Right lobe of liver (tissue), 6 donors: ENCODE data around the gene METRNL. TPM values are rescaled to one million over a fixed set of nuclear protein-coding genes. Genes with fewer than 3 reads are reported as not detected.
"Not testable (repeated sequence)": the region's sequence is repeated elsewhere in the genome, so short reads cannot be mapped to it uniquely, and the experiment has no call there.

Source experiments
- ATAC-seq, 4 donors: fragments of 200-7000 bp; cut with Tn5 transposase; one replicate each; pipeline ENCODE4 v1.9.1; 2020; ENCODE audit warnings: mild to moderate bottlenecking in 4 of 4, moderate library complexity in 4 of 4
- DNase-seq, 3 donors: peaks; one replicate each; pipeline ENCODE4 v3.0.0-alpha.2; 2020
- H3K27ac ChIP-seq, 3 donors: fragments of 200-600 bp; one replicate each; pipeline ENCODE4 v1.8.0; 2022
- H3K27me3 ChIP-seq, 2 donors: fragments of 200-600 bp; one replicate each; pipeline ENCODE4 v1.8.0; 2022
- H3K36me3 ChIP-seq, 4 donors: fragments of 200-600 bp; sonication (generic) in 1 of 4; one replicate each; pipeline versions ENCODE4 v1.5.1 to v1.8.0; 2017 to 2022; ENCODE audit warnings: control low read depth in 1 of 4
- H3K4me1 ChIP-seq, 4 donors: fragments of 200-600 bp; sonication (generic) in 1 of 4; one replicate each; pipeline versions ENCODE4 v1.5.1 to v1.8.0; 2017 to 2022; ENCODE audit warnings: control low read depth in 1 of 4
- H3K4me3 ChIP-seq, 3 donors: fragments of 200-600 bp; one replicate each; pipeline ENCODE4 v1.8.0; 2022
- H3K9me3 ChIP-seq, 4 donors: fragments of 200-600 bp; sonication (generic) in 1 of 4; one replicate each; pipeline versions ENCODE4 v1.5.1 to v1.8.0; 2017 to 2022; ENCODE audit warnings: control low read depth in 1 of 4
- CTCF ChIP-seq, 4 donors: fragments of 200-600 bp in 3 of 4; fragments of 450-650 bp in 1 of 4; IDR thresholded peaks; one replicate each; pipeline versions ENCODE4 v1.5.1 to v1.8.0; 2016 to 2022; ENCODE audit warnings: antibody characterized with exemption in 4 of 4, mild to moderate bottlenecking in 2 of 4
- POLR2A ChIP-seq: fragments of 450-650 bp; IDR thresholded peaks from one replicate; pipeline ENCODE4 v1.6.1; 2017; ENCODE audit warnings: antibody characterized with exemption, mild to moderate bottlenecking
- WGBS: methylation state at CpG from one replicate; pipeline ENCODE4 v1.1.6; 2018; ENCODE audit warnings: low coverage, low lambda C conversion rate; ENCODE audit not compliant: insufficient coverage; ENCODE audit errors: missing lambda C conversion rate; 5-methylcytosine and 5-hydroxymethylcytosine counted together
- intact Hi-C, 2 donors: fragments of 100-400 bp; cut with DNase I; formaldehyde crosslinking; loops; one replicate each; pipeline versions ENCODE4 v1.11.2 to v1.14.1; 2022
- total RNA-seq, 6 experiments: library from RNA; depleted of rRNA in 2 of 6; stranded (reverse); fragments of >200 nt in 2 of 6; fragmentation: NEBNext Ultra II Directional in 3 of 6; extraction: Animal tissue kit (Norgen Biotek cat#: 25700) in 3 of 6; gene quantifications; one replicate each; pipeline versions ENCODE4 v1.1.0 to v1.2.4, GENCODE V29; 2016 to 2023
- donor health status: DM: no; HTN: yes; CAD: no.
- donor health status: DM: no; HTN: no; CAD: no.
- donor health status: DM: no; HTN: no; CAD: no.
- donor health status: DM: no; HTN: yes; CAD: no.
- donor health status: DM: no; HTN: yes; CAD: no.

Gene METRNL
- total RNA-seq, 6 experiments from 2014 or later = 2.3 to 18.6 (median 5.9) TPM

- no peak overlapping the region for H3K4me3 ChIP-seq
- intact Hi-C loops = no loop called here
- no peaks in the 10 kb centered on the region for H3K36me3 ChIP-seq
- no peak for TF ChIP-seq POLR2A
- TF ChIP-seq CTCF (IDR thresholded peaks at IDR 0.05) = no peak
- no peaks in the 10 kb centered on the region for H3K9me3 ChIP-seq
- H3K4me1 ChIP-seq = no peaks in the 10 kb centered on the region
- ATAC-seq (no peak), DNase-seq (no peak)
- H3K27me3 ChIP-seq = no peaks in the 10 kb centered on the region
- 39% methylated on average over 4 of the region's 9 CpGs for WGBS
- H3K27ac ChIP-seq = no peak overlapping the region
Observed at GRCh38 chr17:83137523-83137922, 58.1 kb downstream of the METRNL start.

GRCh38 chr17:83138820-83139219 lies 59.4 kb downstream of the METRNL start:
- Histone ChIP-seq H3K4me3 (no peak overlapping the region), H3K9me3 (no peaks in the 10 kb centered on the region), H3K4me1 (no peaks in the 10 kb centered on the region), H3K27ac (no peak overlapping the region), H3K27me3 (no peaks in the 10 kb centered on the region), H3K36me3 (no peaks in the 10 kb centered on the region)
- DNase-seq (no peak), ATAC-seq (no peak)
- intact Hi-C loops = no loop called here
- WGBS = 38% methylated on average over 2 of the region's 3 CpGs
- TF ChIP-seq POLR2A (no peak), CTCF (IDR thresholded peaks at IDR 0.05) (no peak)

GRCh38 chr17:83139541-83140248 lies 60.3 kb downstream of the METRNL start:
- intact Hi-C loops, H3K9me3 ChIP-seq, H3K27me3 ChIP-seq, H3K4me3 ChIP-seq, H3K27ac ChIP-seq, ATAC-seq, H3K36me3 ChIP-seq, DNase-seq, H3K4me1 ChIP-seq: not testable (repeated sequence)
- WGBS = 14% methylated on average over 1 of the region's 31 CpGs

- H3K27me3 ChIP-seq, H3K4me3 ChIP-seq, H3K4me1 ChIP-seq, H3K36me3 ChIP-seq, H3K9me3 ChIP-seq, intact Hi-C loops, DNase-seq, ATAC-seq, H3K27ac ChIP-seq: not testable (repeated sequence)
- 86% methylated on average over 1 of the region's 13 CpGs for WGBS
Observed at GRCh38 chr17:83140249-83140566, 60.8 kb downstream of the METRNL start.

GRCh38 chr17:83142619-83143018 lies 63.2 kb downstream of the METRNL start:
- no peak for DNase-seq
- Histone ChIP-seq H3K4me3 (no peak overlapping the region), H3K4me1 (no peaks in the 10 kb centered on the region), H3K36me3 (no peaks in the 10 kb centered on the region), H3K27ac (no peak overlapping the region), H3K27me3 (no peaks in the 10 kb centered on the region), H3K9me3 (no peaks in the 10 kb centered on the region)
- intact Hi-C loops = no loop called here
- ATAC-seq = no peak
- no peak for TF ChIP-seq CTCF (IDR thresholded peaks at IDR 0.05)
- WGBS = 82% methylated on average over 4 of the region's 4 CpGs

- no peaks in the 10 kb centered on the region for H3K27me3 ChIP-seq
- 76% methylated on average over 6 of the region's 10 CpGs for WGBS
- no peak overlapping the region for H3K4me3 ChIP-seq
- ATAC-seq (no peak), DNase-seq (no peak)
- intact Hi-C loops = no loop called here
- H3K27ac ChIP-seq = no peak overlapping the region
- H3K9me3 ChIP-seq = no peaks in the 10 kb centered on the region
- H3K4me1 ChIP-seq = no peaks in the 10 kb centered on the region
- TF ChIP-seq CTCF (IDR thresholded peaks at IDR 0.05) (no peak), POLR2A (no peak)
- no peaks in the 10 kb centered on the region for H3K36me3 ChIP-seq
Observed at GRCh38 chr17:83143817-83144231, 64.4 kb downstream of the METRNL start.
